ENCODE results near the gene MTA3.

DNA sequence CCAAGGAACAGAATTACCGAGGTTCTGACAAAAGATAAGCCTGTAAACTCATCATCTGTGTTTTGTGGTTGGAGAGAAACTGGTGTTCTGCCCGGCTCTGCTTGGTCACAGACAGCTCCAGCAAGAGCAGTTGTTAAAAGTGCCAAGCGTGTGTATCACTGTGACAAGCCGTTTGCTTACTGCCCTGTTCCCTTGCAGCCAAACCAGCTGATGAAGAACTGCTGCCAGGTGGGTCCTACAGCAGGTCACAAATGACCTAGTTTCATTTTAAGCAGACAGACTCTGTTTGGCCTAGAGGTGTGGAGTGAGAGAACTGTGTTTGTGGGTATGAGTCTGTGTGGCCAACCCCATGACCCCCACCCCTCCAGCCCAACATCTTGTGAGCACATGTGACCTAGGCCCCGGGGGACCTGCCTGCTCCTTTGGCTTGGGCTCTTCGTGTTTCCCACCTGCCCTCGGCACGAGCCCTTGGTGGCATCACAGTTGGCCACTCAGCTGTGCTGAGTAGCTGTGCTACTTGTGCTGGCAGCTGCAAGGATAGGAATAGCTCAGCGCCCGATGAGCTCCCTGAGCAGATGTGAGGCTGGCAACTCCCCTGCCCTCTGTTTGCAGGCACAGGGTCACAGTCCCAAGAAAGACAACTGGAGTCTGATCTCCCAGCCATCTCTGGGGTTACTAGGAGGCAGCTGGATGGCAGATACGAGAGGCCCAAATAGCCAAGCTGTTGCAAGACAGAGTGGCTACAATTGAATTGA lies 185.8 kb downstream of the MTA3 start:
- TF ChIP-seq, protein P1, sequence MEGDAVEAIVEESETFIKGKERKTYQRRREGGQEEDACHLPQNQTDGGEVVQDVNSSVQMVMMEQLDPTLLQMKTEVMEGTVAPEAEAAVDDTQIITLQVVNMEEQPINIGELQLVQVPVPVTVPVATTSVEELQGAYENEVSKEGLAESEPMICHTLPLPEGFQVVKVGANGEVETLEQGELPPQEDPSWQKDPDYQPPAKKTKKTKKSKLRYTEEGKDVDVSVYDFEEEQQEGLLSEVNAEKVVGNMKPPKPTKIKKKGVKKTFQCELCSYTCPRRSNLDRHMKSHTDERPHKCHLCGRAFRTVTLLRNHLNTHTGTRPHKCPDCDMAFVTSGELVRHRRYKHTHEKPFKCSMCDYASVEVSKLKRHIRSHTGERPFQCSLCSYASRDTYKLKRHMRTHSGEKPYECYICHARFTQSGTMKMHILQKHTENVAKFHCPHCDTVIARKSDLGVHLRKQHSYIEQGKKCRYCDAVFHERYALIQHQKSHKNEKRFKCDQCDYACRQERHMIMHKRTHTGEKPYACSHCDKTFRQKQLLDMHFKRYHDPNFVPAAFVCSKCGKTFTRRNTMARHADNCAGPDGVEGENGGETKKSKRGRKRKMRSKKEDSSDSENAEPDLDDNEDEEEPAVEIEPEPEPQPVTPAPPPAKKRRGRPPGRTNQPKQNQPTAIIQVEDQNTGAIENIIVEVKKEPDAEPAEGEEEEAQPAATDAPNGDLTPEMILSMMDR (IDR thresholded peaks at IDR 0.05), result no peak
- TF ChIP-seq EZH2 (IDR thresholded peaks at IDR 0.05), result no peak
- TF ChIP-seq EZH2phosphoT487 (IDR thresholded peaks at IDR 0.05), result no peak
